Prostate gland (tissue), 2 donors: Measurements from ENCODE around the gene SERINC5. TPM values are rescaled to one million over a fixed set of nuclear protein-coding genes. Genes with fewer than 3 reads are reported as not detected.

Experiments used
- DNase-seq: peaks from one replicate; pipeline ENCODE4 v3.0.0-alpha.2; 2019; ENCODE audit warnings: low spot score
- H3K27ac ChIP-seq, 2 donors: fragments of 200-600 bp; sonication (generic); 2 replicates each; pipeline ENCODE4 v1.5.1; 2017 to 2019
- H3K27me3 ChIP-seq: fragments of 200-600 bp; sonication (generic); replicated peaks from 2 replicates; pipeline ENCODE4 v1.5.1; 2019; ENCODE audit not compliant: insufficient read depth
- H3K36me3 ChIP-seq, 2 donors: fragments of 200-600 bp; sonication (generic); 1 replicate in 1 of 2; 2 replicates in 1 of 2; pipeline versions ENCODE4 v1.5.1 to v1.8.1; 2017 to 2019
- H3K4me1 ChIP-seq: fragments of 200-600 bp; sonication (generic); replicated peaks from 2 replicates; pipeline ENCODE4 v1.5.1; 2019
- H3K4me3 ChIP-seq, 2 donors: fragments of 200-600 bp; sonication (generic); 2 replicates each; pipeline ENCODE4 v1.5.1; 2017 to 2019
- H3K9me3 ChIP-seq: fragments of 200-600 bp; sonication (generic); 2 replicates; pipeline ENCODE4 v1.5.1; 2017
- POLR2A ChIP-seq: fragments of 450-650 bp; IDR thresholded peaks from one replicate; pipeline ENCODE4 v1.6.1; 2016; ENCODE audit warnings: antibody characterized with exemption, mild to moderate bottlenecking
- POLR2AphosphoS5 ChIP-seq: sonication (generic); formaldehyde crosslinking; IDR thresholded peaks from one replicate; pipeline ENCODE4 v1.6.1; 2017; ENCODE audit warnings: antibody characterized with exemption
- WGBS: methylation state at CpG from one replicate; pipeline ENCODE4 v1.1.5; 2018; 5-methylcytosine and 5-hydroxymethylcytosine counted together
- intact Hi-C: fragments of 100-400 bp; cut with DNase I; formaldehyde crosslinking; loops from one replicate; pipeline ENCODE4 v1.14.2; 2022
- total RNA-seq, 2 donors: library from RNA; depleted of rRNA; stranded (reverse); fragments of >200 nt; gene quantifications; one replicate each; pipeline ENCODE4 v1.1.0, GENCODE V29; 2016
- TF ChIP-seq, protein P1 (sequence below), 4 experiments: fragments of 200-600 bp in 2 of 4; fragments of 450-650 bp in 2 of 4; sonication (generic) in 2 of 4; IDR thresholded peaks; 1 replicate in 3 of 4; 2 replicates in 1 of 4; pipeline ENCODE4 v1.5.1; 2016 to 2019; ENCODE audit warnings: antibody characterized with exemption in 4 of 4, mild to moderate bottlenecking in 2 of 4, moderate library complexity in 2 of 4

Gene SERINC5
- total RNA-seq, 2 donors from 2014 or later, result 127 to 205 TPM

DNA sequence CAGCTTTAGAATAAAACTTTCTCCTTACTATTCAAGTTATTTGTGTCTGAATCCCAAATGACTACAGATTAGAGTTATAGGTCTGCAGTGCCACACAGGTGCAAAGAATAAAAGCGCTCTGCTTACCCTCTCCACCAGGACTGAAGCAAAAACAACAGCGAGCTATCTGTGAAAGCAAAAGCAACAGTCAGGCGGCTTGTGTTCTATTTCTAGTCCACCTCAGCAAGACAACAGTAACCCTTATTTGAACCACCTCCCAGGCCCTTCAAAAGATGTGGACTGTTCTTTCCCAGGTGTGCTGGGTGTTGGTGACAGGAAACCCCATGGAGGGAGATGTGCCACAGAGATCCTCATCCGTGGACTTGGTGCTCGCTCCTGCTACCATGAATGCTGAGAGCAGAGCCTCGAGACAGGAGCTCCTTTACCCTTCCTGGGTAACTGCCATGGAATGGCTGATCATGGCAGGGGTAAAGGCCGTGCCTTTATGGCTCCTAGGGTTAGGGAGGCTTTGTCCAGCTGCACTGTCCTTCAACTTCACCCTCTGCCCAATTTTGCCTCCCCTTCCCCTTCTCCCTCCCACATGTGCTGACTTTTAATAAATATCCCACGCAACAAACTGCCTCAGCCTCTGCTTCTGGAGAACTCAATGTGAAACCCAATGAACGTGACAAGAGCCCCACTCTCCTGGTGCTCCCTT is 108.6 kb downstream of the SERINC5 start:
- no peak for DNase-seq
- Histone ChIP-seq H3K4me3 (no peak overlapping the region), H3K36me3 (no peaks in the 10 kb centered on the region), H3K27ac (peak overlapping the region in 1 of 2 donors; percentile 12), H3K27me3 (no peaks in the 10 kb centered on the region), H3K4me1 (no peaks in the 10 kb centered on the region), H3K9me3 (no peaks in the 10 kb centered on the region)
- TF ChIP-seq POLR2A (no peak), POLR2AphosphoS5 (no peak)
- TF ChIP-seq, protein P1, sequence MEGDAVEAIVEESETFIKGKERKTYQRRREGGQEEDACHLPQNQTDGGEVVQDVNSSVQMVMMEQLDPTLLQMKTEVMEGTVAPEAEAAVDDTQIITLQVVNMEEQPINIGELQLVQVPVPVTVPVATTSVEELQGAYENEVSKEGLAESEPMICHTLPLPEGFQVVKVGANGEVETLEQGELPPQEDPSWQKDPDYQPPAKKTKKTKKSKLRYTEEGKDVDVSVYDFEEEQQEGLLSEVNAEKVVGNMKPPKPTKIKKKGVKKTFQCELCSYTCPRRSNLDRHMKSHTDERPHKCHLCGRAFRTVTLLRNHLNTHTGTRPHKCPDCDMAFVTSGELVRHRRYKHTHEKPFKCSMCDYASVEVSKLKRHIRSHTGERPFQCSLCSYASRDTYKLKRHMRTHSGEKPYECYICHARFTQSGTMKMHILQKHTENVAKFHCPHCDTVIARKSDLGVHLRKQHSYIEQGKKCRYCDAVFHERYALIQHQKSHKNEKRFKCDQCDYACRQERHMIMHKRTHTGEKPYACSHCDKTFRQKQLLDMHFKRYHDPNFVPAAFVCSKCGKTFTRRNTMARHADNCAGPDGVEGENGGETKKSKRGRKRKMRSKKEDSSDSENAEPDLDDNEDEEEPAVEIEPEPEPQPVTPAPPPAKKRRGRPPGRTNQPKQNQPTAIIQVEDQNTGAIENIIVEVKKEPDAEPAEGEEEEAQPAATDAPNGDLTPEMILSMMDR (IDR thresholded peaks at IDR 0.05), result no peak
- 95% methylated on average over 9 of the region's 9 CpGs for whole genome bisulfite sequencing
- intact Hi-C loops, result no loop called here

DNA sequence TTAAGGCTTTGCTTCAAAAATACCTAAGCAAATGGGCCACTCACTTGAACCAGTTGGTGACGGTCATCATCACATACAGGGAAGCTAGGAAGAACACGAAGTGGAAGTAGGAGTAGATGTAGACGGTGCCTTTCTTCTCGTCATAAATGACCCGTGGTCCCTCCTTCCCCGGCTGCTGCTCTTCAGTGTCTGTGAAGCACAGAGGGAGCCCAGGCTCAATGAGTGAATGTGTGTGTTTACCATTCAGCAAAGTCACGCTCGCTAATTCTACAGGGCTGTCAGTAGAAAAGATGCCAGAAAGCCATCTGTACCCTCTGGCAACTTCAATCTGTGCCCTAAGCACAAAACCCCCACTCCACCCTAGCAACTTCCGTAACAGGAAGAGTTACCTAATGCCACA is 109.8 kb downstream of the SERINC5 start:
- no peaks in the 10 kb centered on the region for H3K9me3 ChIP-seq
- no peak overlapping the region for H3K4me3 ChIP-seq
- no peak for TF ChIP-seq POLR2A
- TF ChIP-seq, protein P1 (IDR thresholded peaks at IDR 0.05), result no peak
- no peak for TF ChIP-seq POLR2AphosphoS5
- H3K27me3 ChIP-seq, result no peaks in the 10 kb centered on the region
- DNase-seq, result no peak
- H3K27ac ChIP-seq, result no peak overlapping the region
- H3K4me1 ChIP-seq, result no peaks in the 10 kb centered on the region
- intact Hi-C loops, result no loop called here
- WGBS, result 85% methylated on average over 9 of the region's 9 CpGs
- H3K36me3 ChIP-seq, result no peaks in the 10 kb centered on the region

DNA sequence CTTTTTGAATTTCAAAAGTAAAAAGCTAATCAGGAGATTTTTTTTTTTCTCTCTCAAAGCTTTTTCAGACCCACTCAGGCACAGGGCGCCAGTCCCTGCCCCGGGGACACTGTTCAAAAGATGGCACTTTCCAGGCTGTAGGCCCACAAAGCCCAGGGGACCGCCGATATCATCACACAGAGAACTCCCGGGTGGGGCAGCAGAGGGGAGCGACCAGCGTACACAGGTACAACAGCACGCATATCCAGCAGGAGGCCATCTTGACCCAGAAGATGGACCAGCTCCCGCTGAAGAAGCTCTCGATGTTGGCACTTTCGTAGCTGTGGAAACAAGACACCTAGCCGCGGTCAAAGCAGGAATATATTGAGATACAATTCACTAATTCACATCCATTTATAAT is 112.4 kb downstream of the SERINC5 start:
- H3K4me3 ChIP-seq, result no peak overlapping the region
- intact Hi-C loops, result loop anchor here (5.0 kb wide), 1 partner anchor 114 kb away; the partner anchor contains the start of gene SERINC5
- H3K36me3 ChIP-seq, result no peaks in the 10 kb centered on the region
- no peak overlapping the region for H3K27ac ChIP-seq
- no peaks in the 10 kb centered on the region for H3K4me1 ChIP-seq
- H3K27me3 ChIP-seq, result no peaks in the 10 kb centered on the region
- TF ChIP-seq, protein P1 (IDR thresholded peaks at IDR 0.05), result no peak
- no peak for TF ChIP-seq POLR2A
- TF ChIP-seq POLR2AphosphoS5, result no peak
- WGBS, result 92% methylated on average over 13 of the region's 13 CpGs
- no peaks in the 10 kb centered on the region for H3K9me3 ChIP-seq
- DNase-seq, result no peak

DNA sequence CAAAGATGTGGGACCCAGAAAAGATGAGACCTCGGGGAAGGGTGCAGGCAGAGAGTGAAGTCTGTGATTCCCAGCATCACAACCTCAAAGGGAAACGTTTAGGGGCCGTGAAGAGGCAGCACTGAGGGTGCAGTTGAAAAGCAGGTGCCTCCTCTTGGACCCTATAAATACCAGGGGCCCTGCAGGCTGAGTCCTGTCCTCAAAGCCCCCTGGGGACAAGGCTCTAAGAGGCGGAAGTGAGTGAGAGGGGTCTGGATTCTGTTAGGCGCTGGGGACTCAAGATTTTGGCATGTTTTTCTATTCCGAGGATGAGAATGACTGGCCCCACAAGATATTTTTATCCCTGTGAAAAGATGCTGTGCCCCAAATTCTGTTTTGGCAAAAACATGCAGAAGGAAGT is 112.9 kb downstream of the SERINC5 start:
- Histone ChIP-seq H3K4me3 (no peak overlapping the region), H3K36me3 (no peaks in the 10 kb centered on the region), H3K27me3 (no peaks in the 10 kb centered on the region), H3K9me3 (no peaks in the 10 kb centered on the region), H3K4me1 (no peaks in the 10 kb centered on the region), H3K27ac (no peak overlapping the region)
- WGBS, result 78% methylated on average over 6 of the region's 6 CpGs
- TF ChIP-seq POLR2AphosphoS5 (no peak), POLR2A (no peak)
- no peak for DNase-seq
- intact Hi-C loops, result loop anchor here (5.0 kb wide), 1 partner anchor 114 kb away; the partner anchor contains the start of gene SERINC5

DNA sequence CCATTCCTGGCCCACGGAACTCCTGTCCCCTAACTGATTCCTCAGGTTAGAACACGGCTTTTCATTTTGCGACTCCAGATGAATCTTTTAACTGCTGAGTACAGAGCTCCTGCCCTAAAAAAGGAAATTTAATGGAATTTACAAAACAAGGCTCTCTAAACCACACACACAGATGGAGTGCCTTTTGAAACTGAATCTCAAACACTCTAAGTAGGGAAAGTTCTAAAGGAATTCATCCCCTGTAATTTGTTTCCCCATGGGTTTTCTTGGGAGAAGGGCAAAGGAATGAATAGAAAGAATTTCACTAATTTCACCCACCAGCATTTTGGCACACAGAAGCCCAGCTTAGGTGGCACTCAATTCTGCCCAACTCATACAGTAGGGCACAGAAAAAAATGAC is 114.2 kb downstream of the SERINC5 start:
- H3K4me1 ChIP-seq, result no peaks in the 10 kb centered on the region

More for the DNA sequence above, 114.2 kb downstream of the SERINC5 start:
- WGBS, result 38% methylated on average over 3 of the region's 3 CpGs
- no peak for DNase-seq
- Histone ChIP-seq H3K27me3 (no peaks in the 10 kb centered on the region), H3K36me3 (no peaks in the 10 kb centered on the region), H3K9me3 (no peaks in the 10 kb centered on the region), H3K4me3 (no peak overlapping the region), H3K27ac (peak overlapping the region; percentile 49 to 58)
- intact Hi-C loops, result loop anchor here (5.0 kb wide), 1 partner anchor 116 kb away; the partner anchor contains the start of gene SERINC5
- TF ChIP-seq, protein P1 (IDR thresholded peaks at IDR 0.05), result no peak
- TF ChIP-seq POLR2AphosphoS5 (no peak), POLR2A (no peak)
